ENCODE measurements around the gene TBC1D10A. TPM values are rescaled to one million over a fixed set of nuclear protein-coding genes. Genes with fewer than 3 reads are reported as not detected.

TBC1D10A gene
- total and polyA plus RNA-seq, 2 experiments from 2014 or later = 3.3 to 8.8 TPM

GRCh38 chr22:30286331-30286730 is 40.4 kb downstream of the TBC1D10A start:
- no peak overlapping the region for H3K27ac Mint-ChIP-seq
- ATAC-seq = no peak
- peaks cover 14% of the 10 kb centered on the region; the same call in 2 of the 3 replicates for H3K4me1 Mint-ChIP-seq
- H3K4me1 ChIP-seq (ENCODE audit: insufficient read depth) = peaks cover 14% of the 10 kb centered on the region; the same call in 1 of the 2 replicates
- peaks cover 24% of the 10 kb centered on the region for H3K27me3 Mint-ChIP-seq (ENCODE audit: insufficient read depth, low read depth, poor library complexity)
- no peak overlapping the region for H3K4me3 Mint-ChIP-seq
- no peaks in the 10 kb centered on the region for H3K36me3 Mint-ChIP-seq (ENCODE audit: low read depth)
- H4K20me1 ChIP-seq (replicated peaks; ENCODE audit: insufficient read depth) = no peaks in the 10 kb centered on the region; the same call in 1 of the 2 replicates
- H3K79me2 ChIP-seq (replicated peaks; ENCODE audit: insufficient read depth) = no peaks in the 10 kb centered on the region
- H3K4me3 ChIP-seq = no peak overlapping the region
- no peak for DNase-seq (ENCODE audit: low spot score)
- H3K27me3 ChIP-seq (ENCODE audit: insufficient read depth) = peaks cover 7% of the 10 kb centered on the region; the same call in 1 of the 2 replicates
- H3F3A ChIP-seq (replicated peaks; ENCODE audit: low read depth) = peaks cover 11% of the 10 kb centered on the region
- H3K36me3 ChIP-seq (ENCODE audit: insufficient read depth) = no peaks in the 10 kb centered on the region
- no peak overlapping the region for H3K4me2 ChIP-seq
- TF ChIP-seq CTCF (conservative IDR thresholded peaks at IDR 0.05; ENCODE audit: low read depth in 2 of 2) (no peak), EZH2phosphoT487 (IDR thresholded peaks at IDR 0.05; ENCODE audit: unreplicated experiment) (no peak), ZNF331 (CRISPR knock-in tag; IDR thresholded peaks at IDR 0.05; ENCODE audit: low read depth) (no peak), ETS1 (IDR thresholded peaks at IDR 0.05) (no peak), ZNF462 (CRISPR knock-in tag; IDR thresholded peaks at IDR 0.05) (no peak)
- H2AFZ ChIP-seq = no peak overlapping the region
- no peaks in the 10 kb centered on the region for H3K9me2 ChIP-seq (ENCODE audit: insufficient read depth)
- no peak overlapping the region for H3K27ac ChIP-seq (ENCODE audit: low read depth)
- no peaks in the 10 kb centered on the region for H3K9me3 Mint-ChIP-seq
